ENCODE results near the gene NAA38. TPM values are rescaled to one million over a fixed set of nuclear protein-coding genes. Genes with fewer than 3 reads are reported as not detected.

Gene NAA38
- total and polyA plus RNA-seq, 2 donors (not counting 1 experiment from before 2014, with no cell fraction given): 20.0 to 80.5 TPM

DNA sequence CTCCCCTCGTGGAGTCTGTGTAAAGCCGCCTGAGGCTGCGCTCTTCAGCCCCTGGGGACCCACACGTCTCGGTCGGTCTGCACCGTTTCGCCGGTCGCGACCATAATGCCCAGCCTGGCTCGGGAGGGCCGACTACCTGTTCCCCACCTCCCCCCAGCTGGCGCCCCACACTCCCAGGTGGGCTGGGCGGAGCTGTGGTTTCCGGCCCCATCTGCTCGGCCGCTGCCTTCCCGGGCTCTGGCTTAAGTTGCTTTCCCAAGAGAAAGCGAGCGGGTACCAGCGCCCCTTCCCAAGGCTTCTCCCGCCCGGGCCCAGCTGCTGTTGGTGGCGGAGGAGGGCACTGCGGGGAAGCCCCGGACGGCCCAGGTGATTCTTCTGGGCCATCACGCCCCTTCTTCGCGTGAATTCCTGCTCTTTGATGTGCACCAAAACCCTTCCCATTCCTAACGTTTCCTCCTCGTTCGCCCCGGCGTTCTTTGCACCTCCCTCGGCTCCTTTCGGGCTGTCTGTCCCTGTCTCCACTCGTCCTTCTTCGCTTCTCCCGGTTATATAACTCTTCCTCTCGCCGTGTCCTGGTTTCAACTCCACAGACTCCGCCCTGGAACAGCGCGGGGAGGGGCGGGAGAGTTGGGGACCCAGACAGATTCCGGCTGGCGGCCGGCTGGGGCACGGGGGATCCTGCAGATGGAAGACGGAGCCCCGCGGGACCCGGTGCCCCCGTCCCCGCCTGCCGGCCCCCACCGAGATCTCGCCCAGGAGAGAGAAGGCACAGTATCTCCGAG lies 21.4 kb downstream of the NAA38 start:
- Histone ChIP-seq H3K27ac (ENCODE audit: low read length in 2 of 2) (peak overlapping the region; percentile 93 to 100), H3K9me3 (ENCODE audit: control extremely low read depth in 1 of 3, control insufficient read depth in 2 of 3, insufficient read depth in 1 of 3, low read length in 2 of 3) (peaks cover 0 to 4% (median 0%) of the 10 kb centered on the region in 3 donors), H3K4me3 (ENCODE audit: control extremely low read depth in 1 of 5, extremely low read depth in 1 of 5, insufficient read depth in 1 of 5, low read depth in 2 of 5, low read length in 4 of 5) (peak overlapping the region; percentile 51 to 99 (median 95)), H3K27me3 (replicated peaks in 1 of 4; ENCODE audit: control extremely low read depth in 1 of 4, control insufficient read depth in 3 of 4, insufficient read depth in 4 of 4, low read length in 3 of 4) (peaks cover 0 to 6% (median under 1%) of the 10 kb centered on the region in 4 experiments), H3K36me3 (replicated peaks in 1 of 2; ENCODE audit: control extremely low read depth in 1 of 2, control insufficient read depth in 1 of 2, extremely low read depth in 1 of 2, insufficient read depth in 2 of 2, low read length in 1 of 2) (no peaks in the 10 kb centered on the region), H3K79me2 (ENCODE audit: control insufficient read depth, insufficient read depth, low read length) (peaks cover 30% of the 10 kb centered on the region), H4K20me1 (ENCODE audit: control insufficient read depth, insufficient read depth, low read length, poor library complexity, severe bottlenecking) (peaks cover 29% of the 10 kb centered on the region), H2AFZ (ENCODE audit: insufficient read depth, low read depth, low read length, poor library complexity, severe bottlenecking) (no peak overlapping the region), H3K4me2 (replicated peaks; ENCODE audit: low read depth, low read length, poor library complexity, severe bottlenecking) (peak overlapping the region; percentile 99), H3K9ac (ENCODE audit: low read length) (peak overlapping the region; percentile 83), H3K4me1 (ENCODE audit: control insufficient read depth in 2 of 2, insufficient read depth in 2 of 2, low read length in 2 of 2) (peaks cover 45 to 59% of the 10 kb centered on the region in 2 donors)
- intact Hi-C loops (cut with micrococcal nuclease): loop anchor here (1.0 to 10.0 kb wide), 4 partner anchors 8 to 1181 kb away; partner anchors contain the start of genes C17orf100, MED31 and RNASEK
- no peaks in the 10 kb centered on the region for H3K9me3 Mint-ChIP-seq (ENCODE audit: insufficient read depth)
- DNase-seq (no peak), ATAC-seq (ENCODE audit: low read depth) (peak; percentile 32)
- CTCF ChIA-PET: interaction anchor here (1.3 to 5.3 kb wide), 9 partner anchors 9 to 221 kb away, joined by 4 to 53 read pairs (median 19); partner anchors contain the start of genes CYB5D1 and NAA38
- POLR2A ChIA-PET: interaction anchor here (0.9 to 3.2 kb wide), 7 partner anchors 8 to 352 kb away, joined by 3 to 21 read pairs (median 10); partner anchors contain the start of genes CYB5D1, NAA38, POLR2A and TP53
- H3K27me3 Mint-ChIP-seq: peaks cover 12% of the 10 kb centered on the region
- peak overlapping the region; percentile 99 for H3K4me3 Mint-ChIP-seq
- peak overlapping the region; percentile 97 for H3K27ac Mint-ChIP-seq
- peaks cover 54% of the 10 kb centered on the region for H3K4me1 Mint-ChIP-seq
- TF ChIP-seq EZH2 (IDR thresholded peaks at IDR 0.05; ENCODE audit: borderline replicate concordance, insufficient read depth, low read depth, low read length, poor library complexity, severe bottlenecking): no peak
- TF ChIP-seq, protein P1, sequence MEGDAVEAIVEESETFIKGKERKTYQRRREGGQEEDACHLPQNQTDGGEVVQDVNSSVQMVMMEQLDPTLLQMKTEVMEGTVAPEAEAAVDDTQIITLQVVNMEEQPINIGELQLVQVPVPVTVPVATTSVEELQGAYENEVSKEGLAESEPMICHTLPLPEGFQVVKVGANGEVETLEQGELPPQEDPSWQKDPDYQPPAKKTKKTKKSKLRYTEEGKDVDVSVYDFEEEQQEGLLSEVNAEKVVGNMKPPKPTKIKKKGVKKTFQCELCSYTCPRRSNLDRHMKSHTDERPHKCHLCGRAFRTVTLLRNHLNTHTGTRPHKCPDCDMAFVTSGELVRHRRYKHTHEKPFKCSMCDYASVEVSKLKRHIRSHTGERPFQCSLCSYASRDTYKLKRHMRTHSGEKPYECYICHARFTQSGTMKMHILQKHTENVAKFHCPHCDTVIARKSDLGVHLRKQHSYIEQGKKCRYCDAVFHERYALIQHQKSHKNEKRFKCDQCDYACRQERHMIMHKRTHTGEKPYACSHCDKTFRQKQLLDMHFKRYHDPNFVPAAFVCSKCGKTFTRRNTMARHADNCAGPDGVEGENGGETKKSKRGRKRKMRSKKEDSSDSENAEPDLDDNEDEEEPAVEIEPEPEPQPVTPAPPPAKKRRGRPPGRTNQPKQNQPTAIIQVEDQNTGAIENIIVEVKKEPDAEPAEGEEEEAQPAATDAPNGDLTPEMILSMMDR (IDR thresholded peaks at IDR 0.05): no peak
- under 1% methylated on average over 57 of the region's 61 CpGs for WGBS (ENCODE audit: insufficient coverage)

Measured in B cell (primary cell).